T-helper 17 cell (primary cell): Measurements from ENCODE around the gene INPP5A. TPM values are rescaled to one million over a fixed set of nuclear protein-coding genes. Genes with fewer than 3 reads are reported as not detected.
"Not testable (repeated sequence)": the region's sequence is repeated elsewhere in the genome, so short reads cannot be mapped to it uniquely, and the experiment has no call there.

ENCODE experiments used
- ATAC-seq: fragments of 150-1000 bp; cut with Tn5 transposase; 2 replicates; pipeline ENCODE4 v1.10.0; 2021; ENCODE audit warnings: mild to moderate bottlenecking, moderate library complexity
- DNase-seq, 3 donors: peaks; one replicate each; pipeline versions ENCODE4 v3.0.0 to v3.0.0-alpha.2; 2020 to 2021
- H3K9me3 ChIP-seq: one replicate; pipeline ENCODE4 v1.7.0; 2013; ENCODE audit warnings: low read length, mild to moderate bottlenecking; ENCODE audit not compliant: control insufficient read depth, poor library complexity, severe bottlenecking
- H3K27ac Mint-ChIP-seq: one replicate; pipeline ENCODE4 v1.8.0; 2022; ENCODE audit warnings: mild to moderate bottlenecking, moderate library complexity, mixed read lengths
- H3K27me3 Mint-ChIP-seq: one replicate; pipeline ENCODE4 v1.8.0; 2022; ENCODE audit warnings: mixed read lengths
- H3K36me3 Mint-ChIP-seq: one replicate; pipeline ENCODE4 v1.8.0; 2022; ENCODE audit warnings: low read depth, mixed read lengths
- H3K4me1 Mint-ChIP-seq: one replicate; pipeline ENCODE4 v1.8.0; 2022; ENCODE audit warnings: mild to moderate bottlenecking, mixed read lengths
- H3K4me3 Mint-ChIP-seq: one replicate; pipeline ENCODE4 v1.8.0; 2022; ENCODE audit warnings: mild to moderate bottlenecking, moderate library complexity, mixed read lengths
- total RNA-seq, 4 donors: library from RNA in 2 of 4; stranded (reverse) in 2 of 4; gene quantifications; one replicate each; pipeline ENCODE4 v1.2.3 and lab custom pipeline; 2022 to 2026

Gene INPP5A
- total RNA-seq, 2 donors from 2014 or later, result 17.6 to 24.7 TPM

DNA sequence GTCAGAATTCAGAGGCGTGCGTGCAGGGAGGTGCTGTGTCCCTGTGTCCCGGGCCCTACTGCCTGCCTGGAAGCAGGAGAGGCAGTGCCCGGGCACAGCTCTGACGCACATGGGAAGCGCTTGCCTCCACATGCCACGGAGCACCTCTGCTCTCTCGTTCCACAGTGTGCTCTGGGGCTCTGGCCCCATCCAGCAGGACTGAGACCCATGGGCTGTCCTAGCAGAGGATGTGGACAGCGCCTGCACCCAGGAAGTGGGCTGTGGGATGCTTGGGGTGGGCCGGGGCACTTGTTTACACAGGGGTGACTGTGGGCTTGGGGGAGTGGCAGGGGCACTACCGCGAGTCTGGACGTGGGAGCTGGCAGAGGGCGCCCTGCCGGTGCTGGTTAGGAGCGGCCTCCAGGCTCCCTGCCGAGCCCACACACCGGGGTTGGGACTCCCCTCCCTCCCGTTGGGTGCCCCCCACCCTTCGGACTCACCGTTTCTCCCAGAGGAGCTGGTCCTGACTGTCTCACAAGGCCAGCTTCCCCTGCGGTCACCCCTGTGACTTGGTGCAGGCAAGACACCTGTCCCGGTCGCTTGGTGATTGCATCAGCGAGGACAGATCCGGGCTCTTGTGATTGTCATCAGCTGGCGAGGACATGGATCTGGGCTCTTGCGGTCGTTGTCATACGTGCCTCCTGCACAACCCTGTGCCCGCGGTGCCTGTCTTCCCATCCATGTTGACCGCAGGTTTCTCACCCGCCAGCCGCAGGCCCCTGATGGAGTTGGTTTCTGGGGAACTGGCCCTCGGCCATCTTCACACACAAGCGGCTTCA lies 165.2 kb downstream of the INPP5A start:
- Mint-ChIP-seq H3K27me3 (no peaks in the 10 kb centered on the region), H3K4me1 (peaks cover 4% of the 10 kb centered on the region), H3K4me3 (no peak overlapping the region), H3K36me3 (peaks cover 2% of the 10 kb centered on the region), H3K27ac (no peak overlapping the region)
- DNase-seq, result no peak
- no peak for ATAC-seq
- no peaks in the 10 kb centered on the region for H3K9me3 ChIP-seq

DNA sequence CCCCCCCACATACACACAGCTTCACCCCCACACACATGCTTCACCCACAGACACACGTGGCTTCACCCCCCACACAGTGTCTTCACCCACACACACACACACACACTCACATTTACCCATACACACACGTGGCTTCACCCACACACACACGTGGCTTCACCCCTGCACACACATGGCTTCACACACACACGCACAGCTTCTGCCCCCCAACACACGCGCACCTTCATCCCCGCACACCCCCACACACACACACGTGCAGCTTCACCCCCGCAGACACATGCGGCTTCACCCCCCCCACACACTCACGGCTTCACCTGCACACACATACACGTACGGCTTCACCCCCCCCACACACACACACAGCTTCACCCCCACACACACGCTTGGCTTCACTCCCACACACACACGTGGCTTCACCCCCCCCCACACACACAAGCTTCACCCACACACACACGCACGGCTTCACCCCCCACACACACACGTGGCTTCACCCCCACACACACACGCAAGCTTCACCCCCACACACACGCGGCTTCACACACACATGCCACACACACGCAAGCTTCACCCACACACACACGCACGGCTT lies 165.9 kb downstream of the INPP5A start:
- Mint-ChIP-seq H3K4me3 (no peak overlapping the region), H3K4me1 (peaks cover 2% of the 10 kb centered on the region), H3K27me3 (no peaks in the 10 kb centered on the region), H3K36me3 (peaks cover under 1% of the 10 kb centered on the region), H3K27ac (no peak overlapping the region)
- DNase-seq, result no peak
- H3K9me3 ChIP-seq, result no peaks in the 10 kb centered on the region
- ATAC-seq, result no peak

DNA sequence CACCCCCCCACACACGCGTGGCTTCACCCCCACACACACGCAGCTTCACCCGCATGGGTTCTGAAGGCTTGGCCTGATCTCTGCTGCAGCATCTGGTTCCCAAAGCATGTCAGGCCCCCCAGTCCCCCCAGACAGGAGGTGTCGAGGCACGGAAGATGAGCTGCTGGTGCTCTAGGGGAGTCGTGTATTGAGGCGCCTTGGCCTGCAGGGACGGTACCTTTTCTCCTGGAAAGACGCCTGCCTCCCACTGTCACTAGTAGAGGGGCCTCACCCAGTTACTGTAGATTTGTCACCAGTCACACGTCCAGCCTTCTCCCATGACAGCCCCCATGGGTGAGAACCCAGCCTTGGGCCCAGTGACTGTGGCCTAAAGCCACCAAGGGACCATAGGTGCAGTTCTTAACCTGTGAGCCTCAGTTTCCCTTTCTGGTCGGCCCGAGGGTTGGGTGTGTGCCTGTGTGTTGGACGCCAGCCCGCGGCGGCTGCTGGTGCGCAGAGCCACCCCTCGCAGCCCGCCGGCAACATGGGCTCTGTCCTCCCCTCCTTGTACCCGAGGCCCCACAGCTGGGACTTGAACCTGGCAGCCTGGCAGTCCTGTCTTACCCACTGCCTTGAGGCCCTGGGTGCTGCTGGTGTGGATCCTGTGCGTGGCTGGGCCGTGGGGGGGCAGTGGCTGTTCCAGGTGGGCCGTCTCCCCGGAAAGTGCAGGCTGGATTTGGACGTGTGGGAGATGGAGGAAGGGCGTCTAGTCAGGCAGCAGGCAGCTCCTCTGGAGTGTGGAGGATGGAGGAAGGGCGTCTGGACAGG lies 166.6 kb downstream of the INPP5A start:
- Mint-ChIP-seq H3K27me3 (no peaks in the 10 kb centered on the region), H3K4me3 (no peak overlapping the region), H3K27ac (no peak overlapping the region), H3K4me1 (peaks cover 2% of the 10 kb centered on the region), H3K36me3 (no peaks in the 10 kb centered on the region)
- DNase-seq (no peak), ATAC-seq (no peak)
- no peaks in the 10 kb centered on the region for H3K9me3 ChIP-seq

DNA sequence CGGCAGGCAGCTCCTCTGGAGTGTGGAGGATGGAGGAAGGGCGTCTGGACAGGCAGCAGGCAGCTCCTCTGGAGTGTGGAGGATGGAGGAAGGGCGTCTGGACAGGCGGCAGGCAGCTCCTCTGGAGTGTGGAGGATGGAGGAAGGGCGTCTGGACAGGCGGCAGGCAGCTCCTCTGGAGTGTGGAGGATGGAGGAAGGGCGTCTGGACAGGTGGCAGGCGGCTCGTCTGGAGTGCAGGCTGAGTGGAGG lies 167.2 kb downstream of the INPP5A start:
- not testable (repeated sequence) for H3K36me3 Mint-ChIP-seq, H3K27ac Mint-ChIP-seq, H3K27me3 Mint-ChIP-seq, H3K4me1 Mint-ChIP-seq, H3K4me3 Mint-ChIP-seq, H3K9me3 ChIP-seq, ATAC-seq, DNase-seq

DNA sequence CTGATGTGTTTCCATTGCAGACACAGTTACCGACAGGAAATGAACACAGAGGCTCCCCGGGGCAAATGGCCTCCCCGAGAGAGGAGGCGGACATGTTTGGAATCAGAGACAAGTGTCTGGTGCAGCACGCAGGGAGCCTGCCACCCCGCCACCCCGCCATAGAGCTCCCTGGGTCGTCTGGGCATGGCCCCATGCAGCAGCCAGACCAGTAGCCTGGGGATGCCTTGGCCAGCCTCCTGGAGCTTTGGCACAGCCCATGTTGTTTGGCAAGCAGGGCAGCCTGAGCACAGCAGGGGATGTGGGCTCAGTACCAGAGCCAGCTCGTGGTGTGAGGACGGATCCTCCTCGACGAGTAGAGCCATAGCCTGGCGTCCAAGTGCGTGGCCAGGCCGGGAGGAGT lies 167.6 kb downstream of the INPP5A start:
- Mint-ChIP-seq H3K4me1 (peaks cover 2% of the 10 kb centered on the region), H3K27ac (no peak overlapping the region), H3K36me3 (peaks cover under 1% of the 10 kb centered on the region), H3K4me3 (no peak overlapping the region), H3K27me3 (no peaks in the 10 kb centered on the region)
- no peak for DNase-seq
- ATAC-seq, result no peak
- no peaks in the 10 kb centered on the region for H3K9me3 ChIP-seq

DNA sequence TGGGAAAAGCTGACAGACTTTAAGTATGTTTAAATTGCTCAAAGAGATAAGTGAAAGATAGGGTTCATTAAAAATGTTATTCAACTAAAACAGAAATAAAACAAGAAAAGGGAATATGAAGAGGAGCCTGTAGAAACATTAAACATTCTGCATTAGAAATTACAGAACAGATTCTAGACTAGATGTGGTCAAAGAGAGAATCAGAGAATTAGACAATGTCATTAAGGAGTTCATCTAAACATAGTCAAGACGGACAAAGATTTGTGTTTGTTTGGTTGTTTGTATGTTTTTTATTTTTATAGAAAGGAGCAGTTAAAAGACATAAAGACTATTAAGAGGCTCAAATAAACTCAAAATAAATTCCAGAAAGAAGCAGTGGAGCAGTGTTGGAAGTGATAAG lies 168.4 kb downstream of the INPP5A start:
- peaks cover 2% of the 10 kb centered on the region for H3K4me1 Mint-ChIP-seq
- no peaks in the 10 kb centered on the region for H3K27me3 Mint-ChIP-seq
- peaks cover 5% of the 10 kb centered on the region for H3K36me3 Mint-ChIP-seq
- ATAC-seq (no peak), DNase-seq (no peak)
- H3K9me3 ChIP-seq, result no peaks in the 10 kb centered on the region
- no peak overlapping the region for H3K4me3 Mint-ChIP-seq
- H3K27ac Mint-ChIP-seq, result no peak overlapping the region

DNA sequence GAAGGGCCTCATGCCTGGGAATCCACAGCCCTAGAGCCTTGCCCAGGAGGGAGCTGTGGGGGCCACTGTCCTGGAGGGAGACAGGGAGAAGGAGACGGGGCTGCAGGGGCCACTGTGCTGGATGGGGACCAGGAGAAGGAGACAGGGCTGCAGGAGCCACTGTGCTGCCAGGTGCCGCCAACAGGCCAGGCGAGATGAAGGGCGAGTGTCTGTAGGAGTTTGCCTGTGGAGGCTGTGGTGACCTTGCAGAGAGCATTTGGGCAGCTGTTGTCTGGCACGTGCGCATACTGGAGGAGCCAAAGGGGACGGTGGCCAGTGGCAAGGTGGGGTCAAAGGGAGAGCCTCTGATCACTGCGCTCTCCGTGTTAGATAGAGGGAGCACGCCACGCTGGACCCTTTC lies 169.1 kb downstream of the INPP5A start:
- DNase-seq (no peak), ATAC-seq (no peak)
- peaks cover 5% of the 10 kb centered on the region for H3K36me3 Mint-ChIP-seq
- no peaks in the 10 kb centered on the region for H3K27me3 Mint-ChIP-seq
- peaks cover 2% of the 10 kb centered on the region for H3K4me1 Mint-ChIP-seq
- H3K27ac Mint-ChIP-seq, result no peak overlapping the region
- no peaks in the 10 kb centered on the region for H3K9me3 ChIP-seq
- H3K4me3 Mint-ChIP-seq, result no peak overlapping the region

DNA sequence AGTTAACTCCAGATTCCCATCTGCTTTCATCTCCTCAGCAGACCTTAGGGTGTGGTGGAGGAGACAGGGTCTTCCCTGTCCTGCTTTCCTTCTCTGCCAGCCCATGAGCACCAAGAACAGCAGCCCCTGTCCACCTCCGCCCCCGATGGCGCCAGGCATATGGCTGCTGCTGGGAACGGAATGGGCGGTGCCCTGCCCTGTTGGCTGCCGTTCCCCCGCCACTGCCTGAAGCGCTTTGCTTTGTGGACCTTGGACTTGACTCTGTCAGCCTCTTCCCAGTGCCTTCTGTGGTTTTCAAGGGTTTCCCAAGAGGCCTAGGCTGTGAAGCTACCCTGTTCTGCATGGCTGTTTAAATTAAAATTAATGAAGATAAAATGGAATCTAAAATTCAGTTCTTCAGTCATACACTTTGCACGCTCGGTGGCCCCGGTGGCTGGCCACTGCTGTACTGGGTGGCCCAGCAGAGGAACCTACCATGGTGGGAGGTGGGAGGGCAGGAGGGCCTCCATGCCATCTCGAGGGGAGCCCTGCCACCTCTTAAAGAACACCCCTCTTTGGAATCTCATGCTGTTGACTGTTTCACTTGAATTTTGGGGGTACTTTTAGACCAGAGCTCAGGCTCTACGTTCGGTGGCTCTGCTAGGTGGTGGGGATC lies 169.7 kb downstream of the INPP5A start:
- no peak overlapping the region for H3K4me3 Mint-ChIP-seq
- no peaks in the 10 kb centered on the region for H3K27me3 Mint-ChIP-seq
- peaks cover 5% of the 10 kb centered on the region for H3K36me3 Mint-ChIP-seq
- ATAC-seq, result no peak
- no peak for DNase-seq
- no peaks in the 10 kb centered on the region for H3K9me3 ChIP-seq
- H3K27ac Mint-ChIP-seq, result no peak overlapping the region
- peaks cover under 1% of the 10 kb centered on the region for H3K4me1 Mint-ChIP-seq

DNA sequence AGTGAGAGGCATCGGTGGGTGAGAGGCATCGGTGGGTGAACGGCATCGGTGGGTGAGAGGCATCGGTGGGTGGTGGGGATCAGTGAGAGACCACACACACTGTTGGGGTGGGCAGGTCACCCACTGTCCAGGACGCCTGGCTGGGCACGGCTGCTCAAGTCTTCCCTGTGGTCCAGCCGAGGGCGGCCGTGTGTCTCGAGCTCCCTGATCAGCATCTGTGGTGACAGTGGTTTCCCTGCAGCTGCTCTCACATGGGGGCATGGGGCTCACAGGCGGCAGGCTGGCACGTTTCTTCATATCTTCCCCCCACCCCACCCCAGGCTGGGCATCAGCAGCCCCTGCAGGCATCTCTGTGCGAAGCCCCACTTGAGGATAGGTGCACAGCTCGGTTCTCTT lies 170.2 kb downstream of the INPP5A start:
- H3K36me3 Mint-ChIP-seq, result peaks cover 5% of the 10 kb centered on the region
- DNase-seq (no peak), ATAC-seq (no peak)
- H3K27ac Mint-ChIP-seq, result no peak overlapping the region
- H3K4me3 Mint-ChIP-seq, result no peak overlapping the region
- H3K27me3 Mint-ChIP-seq, result no peaks in the 10 kb centered on the region
- no peaks in the 10 kb centered on the region for H3K9me3 ChIP-seq
- no peaks in the 10 kb centered on the region for H3K4me1 Mint-ChIP-seq

DNA sequence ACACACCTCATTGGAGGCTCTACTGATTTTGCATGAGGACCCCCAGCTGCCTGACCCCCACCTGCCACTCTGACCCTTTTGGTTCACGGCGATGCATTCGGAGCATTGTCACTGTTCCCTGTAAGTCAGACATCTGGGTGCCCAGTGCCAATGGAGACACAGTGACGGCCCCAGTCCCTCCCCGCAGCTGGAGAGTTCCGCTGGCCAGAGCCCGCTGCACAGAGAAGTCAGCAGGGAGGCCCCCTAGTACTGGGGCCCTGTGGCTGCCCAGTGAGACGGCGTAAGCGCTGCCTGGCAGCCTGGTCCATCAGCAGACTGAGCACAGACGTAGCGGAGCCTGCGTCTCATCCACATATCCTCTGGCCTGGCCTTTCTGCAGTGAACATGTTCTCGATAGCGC lies 170.9 kb downstream of the INPP5A start:
- H3K9me3 ChIP-seq, result no peaks in the 10 kb centered on the region
- peaks cover 5% of the 10 kb centered on the region for H3K36me3 Mint-ChIP-seq

DNA sequence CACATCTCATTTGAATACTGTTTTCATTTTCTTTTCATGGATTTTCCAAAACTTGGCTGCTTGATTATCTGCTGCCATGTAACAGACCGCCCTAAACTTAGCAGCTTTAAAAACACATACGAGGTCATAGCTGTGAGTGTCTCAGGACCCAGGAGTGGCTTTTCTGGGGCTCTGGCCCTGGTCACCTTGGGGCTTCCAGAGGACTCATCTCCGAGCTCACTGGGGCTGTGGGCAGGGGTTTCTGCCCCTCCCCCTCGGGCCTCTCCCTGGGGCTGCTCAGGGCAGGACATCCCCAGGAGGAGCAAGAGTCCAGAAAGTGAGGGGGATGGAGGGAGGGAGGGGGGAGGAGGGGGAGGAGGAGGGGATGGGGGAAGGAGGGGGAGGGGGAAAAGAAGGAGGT lies 171.3 kb downstream of the INPP5A start:
- Mint-ChIP-seq H3K27ac (no peak overlapping the region), H3K27me3 (no peaks in the 10 kb centered on the region), H3K36me3 (peaks cover 5% of the 10 kb centered on the region), H3K4me1 (peaks cover 2% of the 10 kb centered on the region), H3K4me3 (no peak overlapping the region)
- ATAC-seq (no peak), DNase-seq (no peak)
- H3K9me3 ChIP-seq, result no peaks in the 10 kb centered on the region

More for the DNA sequence above, 170.9 kb downstream of the INPP5A start:
- Mint-ChIP-seq H3K27ac (no peak overlapping the region), H3K27me3 (no peaks in the 10 kb centered on the region), H3K4me1 (peaks cover 2% of the 10 kb centered on the region), H3K4me3 (no peak overlapping the region)
- no peak for DNase-seq
- ATAC-seq, result no peak

DNA sequence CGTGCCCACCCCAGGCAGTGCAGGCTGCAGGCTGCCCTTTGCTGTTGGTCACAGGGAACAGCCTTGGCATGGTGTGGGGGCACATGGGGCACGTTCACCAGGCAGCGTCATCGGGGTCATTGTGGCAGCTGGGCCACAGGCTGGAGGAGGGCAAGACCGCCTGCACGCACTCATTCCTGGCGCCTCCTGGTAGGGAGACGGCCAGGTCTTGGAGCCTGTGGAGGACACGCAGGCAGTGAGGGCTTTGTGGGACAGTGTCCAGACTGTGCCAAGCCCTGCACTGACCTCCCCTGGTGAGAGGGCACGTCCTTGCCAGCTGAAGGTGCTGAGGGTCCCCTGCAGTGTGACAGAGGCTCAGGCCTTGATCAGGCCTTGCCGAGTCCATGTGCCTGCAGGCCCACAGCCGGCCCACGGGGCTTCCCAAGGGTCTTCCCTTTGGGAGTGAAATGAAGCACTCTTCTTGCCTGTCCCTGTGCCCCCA lies 171.9 kb downstream of the INPP5A start:
- Mint-ChIP-seq H3K27me3 (no peaks in the 10 kb centered on the region), H3K4me3 (no peak overlapping the region), H3K27ac (no peak overlapping the region), H3K4me1 (peaks cover 2% of the 10 kb centered on the region), H3K36me3 (peaks cover 5% of the 10 kb centered on the region)
- H3K9me3 ChIP-seq, result no peaks in the 10 kb centered on the region
- DNase-seq (no peak), ATAC-seq (no peak)

DNA sequence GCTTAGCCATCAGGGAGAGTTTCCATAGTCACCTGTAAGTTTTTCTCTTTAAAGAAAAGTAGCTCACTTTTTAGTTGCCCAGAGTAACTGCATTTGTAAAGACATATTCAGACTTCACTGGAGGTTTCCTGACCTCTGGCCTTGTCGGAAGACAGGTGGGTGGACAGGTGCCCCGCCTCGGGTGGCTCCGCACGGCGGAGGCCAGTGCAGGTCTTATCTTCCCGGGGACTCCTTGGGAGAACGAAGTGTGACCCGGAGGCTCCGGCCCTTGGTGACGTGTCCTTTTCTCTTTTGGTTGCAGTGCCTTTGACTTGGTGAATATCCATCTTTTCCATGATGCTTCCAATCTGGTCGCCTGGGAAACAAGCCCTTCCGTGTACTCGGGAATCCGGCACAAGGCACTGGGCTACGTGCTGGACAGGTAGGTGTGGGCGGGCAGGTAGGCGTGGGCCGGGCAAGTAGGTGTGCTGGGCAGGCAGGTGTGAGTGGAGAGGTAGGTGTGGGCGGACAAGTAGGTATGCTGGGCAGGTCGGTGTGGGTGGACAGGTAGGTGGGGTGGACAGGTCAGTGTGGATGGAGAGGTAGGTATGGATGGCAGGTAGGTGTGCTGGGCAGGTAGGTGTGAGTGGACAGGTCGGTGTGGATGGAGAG lies 172.6 kb downstream of the INPP5A start:
- Mint-ChIP-seq H3K27me3 (no peaks in the 10 kb centered on the region), H3K4me3 (no peak overlapping the region), H3K36me3 (peaks cover 5% of the 10 kb centered on the region), H3K27ac (no peak overlapping the region), H3K4me1 (peaks cover 2% of the 10 kb centered on the region)
- no peaks in the 10 kb centered on the region for H3K9me3 ChIP-seq
- DNase-seq (peak in 1 of 3 donors; percentile 5), ATAC-seq (no peak)
